Ovary (tissue), 3 donors: ENCODE data around the gene ERBIN.

Experiments used
- CTCF ChIP-seq, 3 donors: fragments of 450-650 bp in 2 of 3; fragments of 200-600 bp in 1 of 3; IDR thresholded peaks; one replicate each; pipeline versions ENCODE4 v1.5.1 to v1.8.0; 2016 to 2022; ENCODE audit warnings: antibody characterized with exemption in 3 of 3, mild to moderate bottlenecking in 1 of 3
- EP300 ChIP-seq: sonication (generic); formaldehyde crosslinking; IDR thresholded peaks from one replicate; pipeline ENCODE4 v1.6.1; 2017; ENCODE audit warnings: antibody characterized with exemption
- POLR2A ChIP-seq: fragments of 450-650 bp; IDR thresholded peaks from one replicate; pipeline ENCODE4 v1.6.1; 2017; ENCODE audit warnings: antibody characterized with exemption, mild to moderate bottlenecking, moderate library complexity
- donor health status: DM: no; HTN: no; CAD: no.

GRCh38 chr5:65926276-65926783, at the start of gene ERBIN:
- TF ChIP-seq CTCF (IDR thresholded peaks at IDR 0.05) = no peak
- TF ChIP-seq POLR2A = peak; percentile 63
- no peak for TF ChIP-seq EP300
